ENCODE data around the gene FOXR1.
"Not testable (repeated sequence)": the region's sequence is repeated elsewhere in the genome, so short reads cannot be mapped to it uniquely, and the experiment has no call there.

Gene FOXR1

GRCh38 chr11:118961591-118961990 lies 10.0 kb upstream of the FOXR1 start:
- H3K4me3 ChIP-seq (ENCODE audit: low read depth, low read length) = no peak overlapping the region
- no peak for TF ChIP-seq MAX (IDR thresholded peaks at IDR 0.05; ENCODE audit: low read depth, low read length)
- no peak for TF ChIP-seq MYC (IDR thresholded peaks at IDR 0.05; ENCODE audit: low read depth, low read length)
- no peak for DNase-seq (ENCODE audit: low read depth)

- DNase-seq (ENCODE audit: low read depth); H3K4me3 ChIP-seq (ENCODE audit: low read depth, low read length): not testable (repeated sequence)
These were observed 2.1 kb upstream of the FOXR1 start for GRCh38 chr11:118969508-118969907.

- H3K4me3 ChIP-seq (ENCODE audit: low read depth, low read length) = no peak overlapping the region
- TF ChIP-seq MYC (IDR thresholded peaks at IDR 0.05; ENCODE audit: low read depth, low read length) = no peak
- no peak for TF ChIP-seq CTCF (IDR thresholded peaks at IDR 0.05; ENCODE audit: low read depth, low read length)
- TF ChIP-seq MAX (IDR thresholded peaks at IDR 0.05; ENCODE audit: low read depth, low read length) = no peak
- no peak for TF ChIP-seq POLR2A (IDR thresholded peaks at IDR 0.05; ENCODE audit: extremely low read depth, insufficient read length)
- no peak for DNase-seq (ENCODE audit: low read depth)
These were observed 2.4 kb downstream of the FOXR1 start for GRCh38 chr11:118973985-118974384.

- TF ChIP-seq POLR2A (IDR thresholded peaks at IDR 0.05; ENCODE audit: extremely low read depth, insufficient read length) (no peak), CTCF (IDR thresholded peaks at IDR 0.05; ENCODE audit: low read depth, low read length) (no peak), MYC (IDR thresholded peaks at IDR 0.05; ENCODE audit: low read depth, low read length) (no peak), MAX (IDR thresholded peaks at IDR 0.05; ENCODE audit: low read depth, low read length) (no peak)
- H3K4me3 ChIP-seq (ENCODE audit: low read depth, low read length) = no peak overlapping the region
- DNase-seq (ENCODE audit: low read depth) = no peak
These were observed 4.5 kb downstream of the FOXR1 start for GRCh38 chr11:118975771-118976709.

- no peak overlapping the region for H3K4me3 ChIP-seq (ENCODE audit: low read depth, low read length)
- TF ChIP-seq POLR2A (IDR thresholded peaks at IDR 0.05; ENCODE audit: extremely low read depth, insufficient read length) = no peak
- TF ChIP-seq MYC (IDR thresholded peaks at IDR 0.05; ENCODE audit: low read depth, low read length) = no peak
- no peak for TF ChIP-seq CTCF (IDR thresholded peaks at IDR 0.05; ENCODE audit: low read depth, low read length)
- no peak for TF ChIP-seq MAX (IDR thresholded peaks at IDR 0.05; ENCODE audit: low read depth, low read length)
- DNase-seq (ENCODE audit: low read depth) = no peak
These were observed 7.9 kb downstream of the FOXR1 start for GRCh38 chr11:118979434-118979833.

GRCh38 chr11:118980191-118980881 lies 8.8 kb downstream of the FOXR1 start:
- TF ChIP-seq CTCF (IDR thresholded peaks at IDR 0.05; ENCODE audit: low read depth, low read length) = no peak
- TF ChIP-seq POLR2A (IDR thresholded peaks at IDR 0.05; ENCODE audit: extremely low read depth, insufficient read length) = no peak
- no peak for TF ChIP-seq MYC (IDR thresholded peaks at IDR 0.05; ENCODE audit: low read depth, low read length)
- no peak for TF ChIP-seq MAX (IDR thresholded peaks at IDR 0.05; ENCODE audit: low read depth, low read length)
- DNase-seq (ENCODE audit: low read depth) = no peak
- H3K4me3 ChIP-seq (ENCODE audit: low read depth, low read length) = no peak overlapping the region

GRCh38 chr11:118984337-118984736 lies 12.8 kb downstream of the FOXR1 start:
- H3K4me3 ChIP-seq (ENCODE audit: low read depth, low read length); DNase-seq (ENCODE audit: low read depth): not testable (repeated sequence)
